Upper lobe of left lung (tissue), 4 donors: ENCODE measurements around the gene MMP15.

Experiments used
- EP300 ChIP-seq, 4 donors: sonication (generic); formaldehyde crosslinking; IDR thresholded peaks; one replicate each; pipeline ENCODE4 v1.5.1; 2017; ENCODE audit warnings: antibody characterized with exemption in 4 of 4, control low read depth in 2 of 4
- TF ChIP-seq, protein P1 (sequence below), 6 experiments: fragments of 450-650 bp in 4 of 6; fragments of 200-600 bp in 2 of 6; sonication (generic) in 2 of 6; IDR thresholded peaks; one replicate each; pipeline ENCODE4 v1.5.1; 2016 to 2019; ENCODE audit warnings: antibody characterized with exemption in 6 of 6

DNA sequence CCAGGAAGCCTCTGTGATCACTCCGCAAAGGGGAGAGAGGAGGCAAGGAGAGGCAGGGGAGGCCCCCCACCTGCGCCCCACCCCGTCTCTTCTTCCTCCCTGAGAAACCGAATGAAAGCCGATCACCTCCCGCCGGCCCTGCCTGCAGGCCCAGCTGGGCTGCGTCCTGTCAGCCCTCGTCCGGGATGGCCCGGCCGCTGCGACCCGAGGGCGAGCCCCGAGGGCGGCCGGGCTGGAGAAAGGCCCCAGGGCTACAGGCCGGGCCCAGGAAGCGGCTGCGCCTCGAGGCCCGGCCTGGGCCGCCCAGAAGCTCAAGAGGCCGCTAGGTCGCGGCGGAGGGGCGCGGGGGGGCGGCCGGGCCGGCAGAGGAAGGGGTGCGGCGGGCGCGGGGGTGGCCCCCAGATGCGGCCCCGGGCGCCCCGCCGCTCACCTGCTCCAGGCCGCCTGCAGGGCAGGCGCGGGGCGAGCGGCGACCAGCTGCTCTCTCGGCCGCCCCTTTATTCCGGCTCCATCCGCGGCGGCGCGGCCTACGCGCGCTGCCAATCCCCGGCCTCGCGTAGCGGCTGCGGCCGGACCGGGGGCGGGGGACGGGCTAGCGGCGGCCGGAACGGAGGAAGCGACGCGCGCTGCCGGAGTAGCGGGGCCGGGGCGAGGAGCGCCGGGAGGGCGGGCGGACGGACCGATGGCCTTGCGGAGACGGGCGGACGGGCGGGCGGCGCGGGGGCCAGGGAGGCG, 25.4 kb upstream of the MMP15 start, which contains the start of gene ZNF319:
- no peak for TF ChIP-seq EP300 (IDR thresholded peaks at IDR 0.05)
- TF ChIP-seq, protein P1, sequence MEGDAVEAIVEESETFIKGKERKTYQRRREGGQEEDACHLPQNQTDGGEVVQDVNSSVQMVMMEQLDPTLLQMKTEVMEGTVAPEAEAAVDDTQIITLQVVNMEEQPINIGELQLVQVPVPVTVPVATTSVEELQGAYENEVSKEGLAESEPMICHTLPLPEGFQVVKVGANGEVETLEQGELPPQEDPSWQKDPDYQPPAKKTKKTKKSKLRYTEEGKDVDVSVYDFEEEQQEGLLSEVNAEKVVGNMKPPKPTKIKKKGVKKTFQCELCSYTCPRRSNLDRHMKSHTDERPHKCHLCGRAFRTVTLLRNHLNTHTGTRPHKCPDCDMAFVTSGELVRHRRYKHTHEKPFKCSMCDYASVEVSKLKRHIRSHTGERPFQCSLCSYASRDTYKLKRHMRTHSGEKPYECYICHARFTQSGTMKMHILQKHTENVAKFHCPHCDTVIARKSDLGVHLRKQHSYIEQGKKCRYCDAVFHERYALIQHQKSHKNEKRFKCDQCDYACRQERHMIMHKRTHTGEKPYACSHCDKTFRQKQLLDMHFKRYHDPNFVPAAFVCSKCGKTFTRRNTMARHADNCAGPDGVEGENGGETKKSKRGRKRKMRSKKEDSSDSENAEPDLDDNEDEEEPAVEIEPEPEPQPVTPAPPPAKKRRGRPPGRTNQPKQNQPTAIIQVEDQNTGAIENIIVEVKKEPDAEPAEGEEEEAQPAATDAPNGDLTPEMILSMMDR (IDR thresholded peaks at IDR 0.05), result no peak
